ENCODE results near the gene LY86.

DNA sequence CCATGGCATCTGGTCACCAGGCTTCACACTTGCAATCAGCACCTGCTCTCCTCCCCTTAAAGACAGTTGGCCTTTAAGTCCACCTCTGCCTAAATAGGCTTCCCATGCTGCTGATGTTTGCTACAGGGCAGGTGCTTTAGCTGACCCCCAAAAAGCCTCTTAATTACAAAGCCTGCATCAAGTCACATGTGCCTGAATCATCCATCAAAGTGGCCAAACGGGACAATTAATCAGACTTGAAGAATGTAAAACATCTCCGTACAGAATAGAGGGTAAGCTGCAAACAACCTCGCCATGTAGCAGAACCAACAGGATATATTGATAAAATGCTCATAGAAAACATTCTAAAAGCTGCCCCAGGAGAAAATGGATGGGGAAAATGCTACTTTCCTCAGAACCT lies 7.4 kb downstream of the LY86 start:
- no peak for TF ChIP-seq POLR2A (IDR thresholded peaks at IDR 0.05)
- TF ChIP-seq, protein P1, sequence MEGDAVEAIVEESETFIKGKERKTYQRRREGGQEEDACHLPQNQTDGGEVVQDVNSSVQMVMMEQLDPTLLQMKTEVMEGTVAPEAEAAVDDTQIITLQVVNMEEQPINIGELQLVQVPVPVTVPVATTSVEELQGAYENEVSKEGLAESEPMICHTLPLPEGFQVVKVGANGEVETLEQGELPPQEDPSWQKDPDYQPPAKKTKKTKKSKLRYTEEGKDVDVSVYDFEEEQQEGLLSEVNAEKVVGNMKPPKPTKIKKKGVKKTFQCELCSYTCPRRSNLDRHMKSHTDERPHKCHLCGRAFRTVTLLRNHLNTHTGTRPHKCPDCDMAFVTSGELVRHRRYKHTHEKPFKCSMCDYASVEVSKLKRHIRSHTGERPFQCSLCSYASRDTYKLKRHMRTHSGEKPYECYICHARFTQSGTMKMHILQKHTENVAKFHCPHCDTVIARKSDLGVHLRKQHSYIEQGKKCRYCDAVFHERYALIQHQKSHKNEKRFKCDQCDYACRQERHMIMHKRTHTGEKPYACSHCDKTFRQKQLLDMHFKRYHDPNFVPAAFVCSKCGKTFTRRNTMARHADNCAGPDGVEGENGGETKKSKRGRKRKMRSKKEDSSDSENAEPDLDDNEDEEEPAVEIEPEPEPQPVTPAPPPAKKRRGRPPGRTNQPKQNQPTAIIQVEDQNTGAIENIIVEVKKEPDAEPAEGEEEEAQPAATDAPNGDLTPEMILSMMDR (IDR thresholded peaks at IDR 0.05), result no peak

Data from upper lobe of left lung (tissue), 4 donors.